Measurements from ENCODE around the gene LRMDA.

DNA sequence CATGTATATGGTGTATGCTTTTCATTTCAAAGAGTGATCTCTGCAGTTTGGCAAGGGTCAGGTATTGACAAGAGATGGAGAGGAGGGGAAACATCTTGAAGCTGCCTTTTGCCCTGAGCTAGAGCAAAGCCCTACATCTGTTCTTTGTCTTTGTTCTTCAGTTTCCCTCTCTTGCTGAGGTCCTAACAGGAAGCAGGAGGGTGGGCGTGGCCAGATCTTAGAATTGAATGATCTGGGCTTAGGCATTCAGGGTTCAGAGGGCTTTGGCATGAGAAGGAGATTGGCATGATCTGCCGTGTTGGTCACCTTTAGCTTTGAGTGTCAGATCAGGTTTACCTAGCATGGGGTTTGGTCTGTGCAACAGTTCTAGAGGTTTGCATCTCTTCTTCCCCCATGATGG lies 41.3 kb downstream of the LRMDA start:
- no peak for TF ChIP-seq POLR2A (IDR thresholded peaks at IDR 0.05)
- TF ChIP-seq CTCF (IDR thresholded peaks at IDR 0.05): no peak
